Measurements from ENCODE around the gene KCNH1. TPM values are rescaled to one million over a fixed set of nuclear protein-coding genes. Genes with fewer than 3 reads are reported as not detected.
A peak's percentile ranks its signal among the peaks of the same experiment; 100 is the strongest.
"Not testable (repeated sequence)": the region's sequence is repeated elsewhere in the genome, so short reads cannot be mapped to it uniquely, and the experiment has no call there.

KCNH1 gene
- polyA plus RNA-seq, 1 donor from 2014 or later: 3.9 TPM

DNA sequence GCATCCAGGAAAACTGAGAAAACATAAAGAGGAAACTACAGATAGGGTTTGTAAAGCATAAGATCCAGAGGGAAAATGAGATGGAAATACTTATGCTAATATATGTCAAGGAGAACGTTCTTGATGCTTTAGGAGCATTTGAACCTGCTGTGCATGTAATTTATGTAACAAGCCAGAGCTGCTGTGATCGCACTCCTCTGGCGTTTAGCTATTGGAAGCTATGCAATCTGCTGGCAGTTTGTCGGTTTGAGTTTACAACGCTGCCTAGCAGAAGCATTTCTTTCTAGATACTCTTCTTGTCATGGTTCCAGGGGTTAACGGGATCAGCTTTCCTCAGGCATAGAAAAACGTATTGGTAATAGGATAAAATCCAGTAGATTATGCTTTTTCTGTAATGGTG is 182.7 kb downstream of the KCNH1 start:
- peak overlapping the region; percentile 94 for H3K27ac ChIP-seq (ENCODE audit: low read length)
- TF ChIP-seq MXI1 (conservative IDR thresholded peaks at IDR 0.05; ENCODE audit: poor library complexity, severe bottlenecking): no peak
- TF ChIP-seq EZH2 (IDR thresholded peaks at IDR 0.05; ENCODE audit: borderline replicate concordance, insufficient read depth, low read length, poor library complexity, severe bottlenecking): no peak
- TF ChIP-seq POLR2AphosphoS5 (IDR thresholded peaks at IDR 0.05): peak; percentile 77
- TF ChIP-seq RAD21 (conservative IDR thresholded peaks at IDR 0.05): peak; percentile 49
- TF ChIP-seq EP300 (conservative IDR thresholded peaks at IDR 0.05; ENCODE audit: poor library complexity, severe bottlenecking): peak; percentile 82
- TF ChIP-seq TAF1 (IDR thresholded peaks at IDR 0.05; ENCODE audit: low read depth): no peak
- TF ChIP-seq, protein P1, sequence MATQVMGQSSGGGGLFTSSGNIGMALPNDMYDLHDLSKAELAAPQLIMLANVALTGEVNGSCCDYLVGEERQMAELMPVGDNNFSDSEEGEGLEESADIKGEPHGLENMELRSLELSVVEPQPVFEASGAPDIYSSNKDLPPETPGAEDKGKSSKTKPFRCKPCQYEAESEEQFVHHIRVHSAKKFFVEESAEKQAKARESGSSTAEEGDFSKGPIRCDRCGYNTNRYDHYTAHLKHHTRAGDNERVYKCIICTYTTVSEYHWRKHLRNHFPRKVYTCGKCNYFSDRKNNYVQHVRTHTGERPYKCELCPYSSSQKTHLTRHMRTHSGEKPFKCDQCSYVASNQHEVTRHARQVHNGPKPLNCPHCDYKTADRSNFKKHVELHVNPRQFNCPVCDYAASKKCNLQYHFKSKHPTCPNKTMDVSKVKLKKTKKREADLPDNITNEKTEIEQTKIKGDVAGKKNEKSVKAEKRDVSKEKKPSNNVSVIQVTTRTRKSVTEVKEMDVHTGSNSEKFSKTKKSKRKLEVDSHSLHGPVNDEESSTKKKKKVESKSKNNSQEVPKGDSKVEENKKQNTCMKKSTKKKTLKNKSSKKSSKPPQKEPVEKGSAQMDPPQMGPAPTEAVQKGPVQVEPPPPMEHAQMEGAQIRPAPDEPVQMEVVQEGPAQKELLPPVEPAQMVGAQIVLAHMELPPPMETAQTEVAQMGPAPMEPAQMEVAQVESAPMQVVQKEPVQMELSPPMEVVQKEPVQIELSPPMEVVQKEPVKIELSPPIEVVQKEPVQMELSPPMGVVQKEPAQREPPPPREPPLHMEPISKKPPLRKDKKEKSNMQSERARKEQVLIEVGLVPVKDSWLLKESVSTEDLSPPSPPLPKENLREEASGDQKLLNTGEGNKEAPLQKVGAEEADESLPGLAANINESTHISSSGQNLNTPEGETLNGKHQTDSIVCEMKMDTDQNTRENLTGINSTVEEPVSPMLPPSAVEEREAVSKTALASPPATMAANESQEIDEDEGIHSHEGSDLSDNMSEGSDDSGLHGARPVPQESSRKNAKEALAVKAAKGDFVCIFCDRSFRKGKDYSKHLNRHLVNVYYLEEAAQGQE (IDR thresholded peaks at IDR 0.05; ENCODE audit: borderline replicate concordance): no peak
- TF ChIP-seq, protein P2, sequence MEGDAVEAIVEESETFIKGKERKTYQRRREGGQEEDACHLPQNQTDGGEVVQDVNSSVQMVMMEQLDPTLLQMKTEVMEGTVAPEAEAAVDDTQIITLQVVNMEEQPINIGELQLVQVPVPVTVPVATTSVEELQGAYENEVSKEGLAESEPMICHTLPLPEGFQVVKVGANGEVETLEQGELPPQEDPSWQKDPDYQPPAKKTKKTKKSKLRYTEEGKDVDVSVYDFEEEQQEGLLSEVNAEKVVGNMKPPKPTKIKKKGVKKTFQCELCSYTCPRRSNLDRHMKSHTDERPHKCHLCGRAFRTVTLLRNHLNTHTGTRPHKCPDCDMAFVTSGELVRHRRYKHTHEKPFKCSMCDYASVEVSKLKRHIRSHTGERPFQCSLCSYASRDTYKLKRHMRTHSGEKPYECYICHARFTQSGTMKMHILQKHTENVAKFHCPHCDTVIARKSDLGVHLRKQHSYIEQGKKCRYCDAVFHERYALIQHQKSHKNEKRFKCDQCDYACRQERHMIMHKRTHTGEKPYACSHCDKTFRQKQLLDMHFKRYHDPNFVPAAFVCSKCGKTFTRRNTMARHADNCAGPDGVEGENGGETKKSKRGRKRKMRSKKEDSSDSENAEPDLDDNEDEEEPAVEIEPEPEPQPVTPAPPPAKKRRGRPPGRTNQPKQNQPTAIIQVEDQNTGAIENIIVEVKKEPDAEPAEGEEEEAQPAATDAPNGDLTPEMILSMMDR (IDR thresholded peaks at IDR 0.05; ENCODE audit: poor library complexity, severe bottlenecking): peak; percentile 3
- no peak for TF ChIP-seq SMC3 (conservative IDR thresholded peaks at IDR 0.05; ENCODE audit: poor library complexity)

DNA sequence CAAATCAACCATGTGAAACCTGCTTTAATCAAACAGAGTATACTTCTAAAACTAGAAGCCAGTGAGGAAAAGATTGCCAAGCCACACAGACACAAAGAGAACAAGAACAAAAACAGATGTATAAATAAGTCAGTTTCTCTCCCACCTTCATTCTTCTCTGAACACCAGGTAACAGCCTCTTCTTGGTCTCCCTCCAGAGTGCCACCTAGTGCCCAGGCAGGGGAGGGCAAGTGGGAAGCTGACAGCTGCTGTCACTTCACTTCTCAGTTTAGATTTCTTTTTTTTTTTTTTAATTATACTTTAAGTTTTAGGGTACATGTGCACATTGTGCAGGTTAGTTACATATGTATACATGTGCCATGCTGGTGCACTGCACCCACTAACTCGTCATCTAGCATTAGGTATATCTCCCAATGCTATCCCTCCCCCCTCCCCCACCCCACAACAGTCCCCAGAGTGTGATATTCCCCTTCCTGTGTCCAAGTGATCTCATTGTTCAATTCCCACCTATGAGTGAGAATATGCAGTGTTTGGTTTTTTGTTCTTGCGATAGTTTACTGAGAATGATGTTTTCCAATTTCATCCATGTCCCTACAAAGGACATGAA is 183.9 kb downstream of the KCNH1 start:
- not testable (repeated sequence) for H3K36me3 ChIP-seq (ENCODE audit: insufficient read depth, low read length); H3K9ac ChIP-seq (ENCODE audit: low read length); H3K27ac ChIP-seq (ENCODE audit: low read length); H2AFZ ChIP-seq (ENCODE audit: low read depth, low read length); H3F3A ChIP-seq (ENCODE audit: insufficient read depth, low read length, poor library complexity, severe bottlenecking); H3K79me2 ChIP-seq (replicated peaks; ENCODE audit: insufficient read depth, low read length); H3K4me2 ChIP-seq (ENCODE audit: low read length); H3K27me3 ChIP-seq (ENCODE audit: insufficient read depth, low read depth, low read length); H3K9me3 ChIP-seq (ENCODE audit: low read length); H3K9me2 ChIP-seq (ENCODE audit: insufficient read depth, low read length); H4K20me1 ChIP-seq (ENCODE audit: insufficient read depth); H3K4me3 ChIP-seq (ENCODE audit: low read length)
- TF ChIP-seq, protein P2 (IDR thresholded peaks at IDR 0.05; ENCODE audit: poor library complexity, severe bottlenecking): peak; percentile 10

More for the DNA sequence above, 182.7 kb downstream of the KCNH1 start:
- Histone ChIP-seq H3K9me2 (ENCODE audit: insufficient read depth, low read length) (no peaks in the 10 kb centered on the region), H2AFZ (ENCODE audit: low read depth, low read length) (no peak overlapping the region), H3K36me3 (ENCODE audit: insufficient read depth, low read length) (no peaks in the 10 kb centered on the region), H3K27me3 (ENCODE audit: insufficient read depth, low read depth, low read length) (no peaks in the 10 kb centered on the region), H3K79me2 (replicated peaks; ENCODE audit: insufficient read depth, low read length) (no peaks in the 10 kb centered on the region), H4K20me1 (ENCODE audit: insufficient read depth) (no peaks in the 10 kb centered on the region), H3F3A (ENCODE audit: insufficient read depth, low read length, poor library complexity, severe bottlenecking) (peaks cover 4% of the 10 kb centered on the region), H3K4me2 (ENCODE audit: low read length) (no peak overlapping the region), H3K4me3 (ENCODE audit: low read length) (peak overlapping the region; percentile 40), H3K9me3 (ENCODE audit: low read length) (no peaks in the 10 kb centered on the region), H3K9ac (ENCODE audit: low read length) (peak overlapping the region; percentile 54)

Data from neural cell (in vitro differentiated cells).